T follicular helper cell (primary cell): ENCODE results near the gene ALG2.

Source experiments
- DNase-seq: peaks from one replicate; pipeline ENCODE4 v3.0.0-alpha.2; 2020; ENCODE audit warnings: low read depth
- total RNA-seq, 2 experiments: gene quantifications; one replicate each; lab custom pipeline; 2026; lab: John Stamatoyannopoulos, UW

The ALG2 gene
- 34.4 to 42.4 reads per million in 2 experiments for total RNA-seq

- peak; percentile 86 for DNase-seq
These were observed at the start of gene ALG2, which contains the start of gene SEC61B for GRCh38 chr9:99221621-99222415. ALG2 (minus strand) TSS chr9:99221942; CDS start chr9:99221894, 48 bp downstream. SEC61B (plus strand) TSS chr9:99222282; CDS start chr9:99222364, 82 bp downstream.

DNA sequence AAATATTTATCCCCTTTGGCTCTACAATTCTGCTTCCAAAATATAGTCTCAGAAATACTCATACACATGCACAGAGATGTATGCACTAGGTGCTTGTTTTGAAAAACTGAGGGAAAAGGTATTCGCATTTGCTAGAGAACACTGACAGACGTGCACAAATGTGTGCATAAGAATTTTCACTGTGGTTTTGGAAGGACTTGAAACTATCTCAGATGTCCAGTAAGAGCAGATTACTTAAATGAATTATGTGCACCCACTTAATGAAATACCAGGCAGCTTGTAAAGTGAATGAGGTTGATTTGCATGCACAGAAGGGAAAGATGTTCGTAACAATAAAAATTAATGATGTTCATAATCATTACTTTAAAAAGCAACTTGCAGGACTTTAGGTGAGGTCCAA lies 48.7 kb upstream of the ALG2 start:
- DNase-seq: no peak

DNA sequence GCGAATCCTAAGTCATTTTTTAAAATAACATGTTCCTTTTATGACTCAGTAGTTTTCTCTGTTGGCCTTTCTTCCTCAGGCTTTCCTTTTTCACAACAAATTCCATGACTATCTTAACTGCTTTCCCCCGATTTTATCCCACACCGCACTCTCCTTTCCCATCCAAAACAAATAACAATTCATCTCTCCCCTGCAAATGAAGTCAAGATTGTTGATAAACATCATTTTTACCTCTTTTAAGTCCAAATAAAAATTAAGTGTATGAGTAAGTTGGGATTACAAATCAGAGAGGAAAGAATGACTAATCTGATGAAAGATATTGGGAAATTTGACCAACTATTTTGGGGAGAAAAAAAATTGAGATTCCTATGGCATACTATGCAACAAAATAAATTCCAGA lies 47.7 kb upstream of the ALG2 start:
- DNase-seq: no peak

DNA sequence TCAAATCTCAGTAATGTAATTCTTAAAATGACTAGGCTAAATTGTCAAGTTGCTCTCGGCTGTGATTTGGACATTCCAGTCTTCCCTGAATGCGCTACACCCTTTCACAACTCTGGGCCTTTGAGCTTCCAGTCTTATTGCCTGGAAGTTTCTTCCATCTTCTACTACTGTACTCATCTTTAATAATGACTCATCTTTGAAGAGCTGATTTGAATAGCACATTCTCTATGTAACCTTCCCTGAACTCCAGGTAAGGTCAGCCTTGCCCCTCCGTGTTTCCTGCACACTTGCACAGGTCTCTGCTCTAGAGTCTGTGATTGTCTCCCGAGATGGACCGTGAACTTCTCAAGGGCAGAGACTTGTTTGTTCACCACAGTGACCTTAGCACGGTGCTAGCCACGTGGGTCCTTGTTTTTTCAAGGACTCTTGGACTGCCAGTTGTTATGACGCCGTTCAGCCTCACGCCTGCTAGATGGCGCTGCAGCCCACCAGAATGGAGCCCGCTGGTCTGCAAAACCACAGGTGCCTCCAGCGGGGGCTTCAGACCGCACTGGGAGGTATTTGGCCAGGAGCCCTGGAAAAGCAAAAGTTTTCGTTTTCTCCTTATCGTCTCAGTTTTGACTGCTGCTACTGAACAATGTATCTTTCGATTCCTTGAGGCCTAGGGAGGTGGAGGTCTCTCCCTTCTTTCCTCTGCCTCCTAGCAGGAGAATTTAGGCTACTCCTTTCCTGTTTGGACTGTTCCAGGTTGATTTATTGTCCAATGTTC lies 44.7 kb upstream of the ALG2 start:
- peak; percentile 16 for DNase-seq

GRCh38 chr9:99265691-99266090 lies 43.9 kb upstream of the ALG2 start:
- no peak for DNase-seq

- no peak for DNase-seq
These were observed 42.4 kb upstream of the ALG2 start for GRCh38 chr9:99264070-99264680.

GRCh38 chr9:99262949-99263418 lies 41.2 kb upstream of the ALG2 start:
- DNase-seq: no peak

GRCh38 chr9:99261923-99262322 lies 40.2 kb upstream of the ALG2 start:
- no peak for DNase-seq

GRCh38 chr9:99259231-99259918 lies 37.6 kb upstream of the ALG2 start:
- DNase-seq: peak; percentile 7

GRCh38 chr9:99257723-99258389 lies 36.1 kb upstream of the ALG2 start:
- no peak for DNase-seq

GRCh38 chr9:99255651-99256050 lies 33.9 kb upstream of the ALG2 start:
- DNase-seq: no peak

DNA sequence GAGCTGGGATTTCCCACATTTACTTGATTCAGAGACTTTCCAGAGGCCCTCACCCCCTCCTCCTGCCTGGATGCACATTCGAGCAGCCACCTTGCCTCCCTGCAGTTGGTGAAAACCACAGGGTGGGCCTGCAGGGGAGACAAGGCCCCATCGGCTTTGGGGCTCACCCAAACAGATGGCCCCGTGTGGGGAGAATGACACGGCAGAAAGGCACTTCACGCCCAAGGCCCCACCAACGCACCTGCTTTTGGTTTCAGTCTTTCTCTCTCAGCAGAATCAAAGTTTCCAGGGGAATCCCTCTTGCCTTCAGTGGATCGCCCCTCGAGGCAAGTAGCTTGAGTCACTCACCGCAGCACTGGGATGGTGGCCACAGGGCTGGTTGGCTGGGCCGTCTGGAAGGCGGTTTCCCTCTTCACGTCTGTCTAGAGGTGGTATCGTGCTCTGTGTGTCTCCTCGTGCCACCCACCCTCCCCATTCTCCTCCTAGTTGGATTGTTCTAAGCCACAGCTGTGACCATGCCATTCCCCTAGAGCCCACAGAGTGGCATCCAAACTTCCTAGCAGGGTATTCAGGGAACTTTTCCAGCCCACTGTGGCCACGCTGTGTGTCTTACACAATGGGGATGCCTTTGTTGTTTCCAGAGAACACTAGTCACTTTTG lies 32.2 kb upstream of the ALG2 start:
- no peak for DNase-seq

DNA sequence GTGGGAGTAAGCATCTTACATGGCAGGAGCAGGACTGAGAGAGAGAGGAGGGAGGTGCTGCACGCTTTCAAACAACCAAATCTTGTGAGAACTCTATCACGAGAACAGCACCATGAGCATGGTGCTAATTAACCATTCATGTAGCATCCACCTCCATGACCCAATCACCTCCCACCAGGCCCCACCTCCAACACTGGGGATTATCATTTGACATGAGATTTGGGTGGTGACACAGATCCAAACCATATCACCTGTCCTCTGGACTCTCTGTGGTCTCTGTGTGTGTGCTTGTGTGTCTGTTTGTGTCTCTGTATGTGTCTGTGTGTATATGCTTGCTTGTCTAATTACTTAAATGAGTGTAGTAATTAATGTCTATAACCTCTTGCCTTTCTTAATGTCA lies 31.4 kb upstream of the ALG2 start:
- no peak for DNase-seq

GRCh38 chr9:99251157-99251556 lies 29.4 kb upstream of the ALG2 start:
- no peak for DNase-seq

DNA sequence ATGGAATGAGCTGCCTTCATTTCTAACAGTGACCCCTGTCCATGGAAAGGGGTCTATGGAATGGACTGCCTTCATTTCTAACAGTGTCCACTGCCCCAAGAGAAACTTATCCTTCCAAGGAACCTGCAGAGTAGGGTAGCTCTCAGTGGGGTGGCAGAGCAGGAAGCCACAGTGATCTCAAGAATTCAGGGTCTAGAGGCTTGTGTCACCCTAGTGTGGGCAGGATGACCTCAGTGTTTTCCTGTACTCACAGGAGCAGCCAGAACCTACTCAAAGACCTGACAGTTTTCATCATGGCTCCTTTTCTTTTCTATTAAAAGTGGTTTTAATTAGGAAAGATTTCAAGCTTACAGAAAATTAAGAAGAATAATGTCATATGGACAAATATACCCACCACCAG lies 27.9 kb upstream of the ALG2 start:
- no peak for DNase-seq

DNA sequence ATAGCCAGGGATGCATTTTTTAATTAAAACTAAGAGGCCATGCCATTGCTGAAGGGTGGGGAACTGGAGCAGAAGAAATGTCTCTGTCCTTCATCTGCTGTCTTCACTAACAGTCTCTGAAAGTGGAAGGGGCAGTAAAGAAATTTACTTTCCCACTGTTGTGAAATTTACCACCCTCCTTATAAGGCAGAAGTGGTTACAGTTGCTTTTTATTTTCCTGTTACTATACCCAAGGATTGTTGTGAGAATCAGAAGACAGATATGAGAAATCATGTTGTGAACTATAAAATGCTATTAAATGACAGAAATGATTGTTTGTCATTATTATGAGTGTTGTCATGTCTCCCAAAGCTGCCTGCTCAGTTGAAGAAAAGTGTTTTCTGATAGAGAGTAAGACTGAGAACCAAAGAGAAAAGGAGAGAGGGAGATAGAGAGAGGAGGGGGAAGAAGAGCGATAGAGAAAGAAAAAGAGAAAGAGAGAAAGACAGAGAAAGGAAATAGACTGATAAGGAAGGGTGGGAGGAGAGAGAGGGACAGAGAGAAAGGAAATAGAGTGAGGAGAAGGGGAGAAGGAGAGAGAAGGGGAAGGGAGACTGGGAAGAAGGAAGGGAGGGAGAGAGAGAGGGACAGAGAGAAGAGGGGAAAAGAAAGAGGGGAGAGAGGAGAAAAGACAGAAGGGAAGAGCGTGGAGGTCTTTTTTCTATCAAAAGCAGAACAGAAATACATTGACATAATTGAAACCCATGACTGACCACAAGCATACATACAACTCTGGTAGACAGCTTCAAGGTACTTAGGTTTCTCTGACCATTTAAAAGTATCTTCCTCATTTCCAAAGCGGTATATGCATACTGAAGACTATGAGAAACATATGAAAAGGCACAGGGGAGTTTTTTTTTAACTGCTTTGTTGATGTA lies 22.9 kb upstream of the ALG2 start:
- no peak for DNase-seq

GRCh38 chr9:99241106-99241505 lies 19.4 kb upstream of the ALG2 start:
- DNase-seq: no peak

DNA sequence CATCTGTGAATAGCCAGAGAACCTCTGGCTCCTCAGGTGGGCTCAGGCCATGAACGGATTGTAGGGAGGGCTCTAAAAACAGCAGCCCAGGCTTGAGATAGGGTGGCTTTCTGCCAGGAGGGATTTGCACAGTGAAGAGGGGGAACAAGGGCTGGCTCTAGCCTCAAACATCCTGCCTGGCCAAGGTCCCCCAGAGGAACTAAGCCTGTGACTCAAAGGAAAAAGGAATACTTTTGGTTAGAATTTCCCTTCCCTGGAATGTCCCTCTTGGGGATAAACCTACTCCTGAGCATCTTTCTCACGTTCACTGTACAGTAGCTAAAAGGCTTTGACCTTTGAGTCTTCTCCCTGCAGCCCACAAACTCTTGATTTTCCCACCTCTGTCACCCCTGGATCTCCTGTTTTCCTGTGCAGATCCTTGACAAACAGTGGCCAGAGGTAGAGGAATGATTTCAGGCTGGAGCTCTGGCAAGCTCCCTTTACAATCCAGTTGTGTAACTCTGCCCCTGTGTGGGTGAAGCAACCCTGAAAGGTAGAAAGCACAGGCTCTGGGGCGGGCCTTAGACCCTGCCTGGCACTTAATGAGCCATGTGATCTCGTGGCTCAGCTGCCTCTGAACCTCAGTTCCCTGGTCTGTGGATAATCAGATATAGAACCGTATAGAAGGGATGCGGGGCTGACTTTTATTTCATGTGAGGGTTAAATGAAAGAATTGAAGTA lies 17.8 kb upstream of the ALG2 start:
- DNase-seq: no peak

DNA sequence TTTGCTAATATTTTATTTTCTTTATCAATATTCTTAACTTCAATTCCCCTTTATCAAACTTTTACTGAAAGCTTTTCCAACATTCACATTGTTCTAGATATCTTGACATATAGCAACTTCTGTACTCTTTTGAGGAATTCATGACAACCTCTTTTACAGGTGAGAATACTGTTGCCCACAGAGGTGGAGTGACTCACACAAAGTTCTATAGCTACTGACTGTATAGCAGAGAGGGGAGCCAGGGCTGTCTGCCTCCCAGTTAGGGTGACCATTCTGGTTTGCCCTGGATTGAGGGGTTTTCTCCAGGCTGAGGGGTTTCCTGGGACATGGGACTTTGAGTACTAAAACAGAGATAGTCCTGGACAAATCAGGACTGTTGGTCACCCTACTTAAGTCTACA lies 16.6 kb upstream of the ALG2 start:
- no peak for DNase-seq
